Measurements from ENCODE around the gene PARD6A.
A peak's percentile ranks its signal among the peaks of the same experiment; 100 is the strongest.

The PARD6A gene

GRCh38 chr16:67651847-67652246 is 8.9 kb upstream of the PARD6A start:
- Histone ChIP-seq H3K36me3 (ENCODE audit: control insufficient read depth in 1 of 2, insufficient read depth in 2 of 2, low read depth in 1 of 2, low read length in 2 of 2) (peaks cover 0 to 2% of the 10 kb centered on the region in 2 experiments), H4K8ac (ENCODE audit: low read length) (no peak overlapping the region), H3K18ac (ENCODE audit: low read depth in 1 of 2, low read length in 2 of 2) (no peak overlapping the region), H3K14ac (ENCODE audit: low read length in 2 of 2) (no peak overlapping the region), H2AK5ac (ENCODE audit: low read length, severe bottlenecking) (no peak overlapping the region), H3K27me3 (ENCODE audit: control insufficient read depth in 1 of 2, insufficient read depth in 1 of 2, low read length in 2 of 2) (peaks cover 43 to 67% of the 10 kb centered on the region in 2 experiments), H2BK12ac (ENCODE audit: low read length in 2 of 2) (no peak overlapping the region), H3K4me2 (ENCODE audit: low read length, poor library complexity, severe bottlenecking) (no peak overlapping the region), H2BK5ac (ENCODE audit: low read depth, low read length, poor library complexity, severe bottlenecking) (no peak overlapping the region), H3K4me1 (ENCODE audit: control insufficient read depth, insufficient read depth, low read depth, low read length) (peaks cover 12% of the 10 kb centered on the region), H2AFZ (ENCODE audit: low read depth, low read length) (no peak overlapping the region), H3K27ac (ENCODE audit: low read length, poor library complexity, severe bottlenecking) (no peak overlapping the region), H2BK120ac (ENCODE audit: low read depth, low read length) (no peak overlapping the region), H4K91ac (ENCODE audit: low read length) (no peak overlapping the region), H3K79me1 (replicated peaks; ENCODE audit: low read length, poor library complexity, severe bottlenecking) (no peaks in the 10 kb centered on the region), H2BK15ac (ENCODE audit: low read depth, poor library complexity, severe bottlenecking) (no peak overlapping the region), H3K23ac (ENCODE audit: low read length in 2 of 2) (no peak overlapping the region), H3K9ac (ENCODE audit: low read length) (no peak overlapping the region), H3K9me3 (ENCODE audit: control insufficient read depth, low read length) (no peaks in the 10 kb centered on the region), H3K4me3 (ENCODE audit: insufficient read depth in 1 of 2, low read depth in 1 of 2, low read length in 2 of 2) (no peak overlapping the region), H3K4ac (ENCODE audit: low read depth in 1 of 2, low read length in 2 of 2) (no peak overlapping the region)
- 94% methylated on average over 4 of the region's 4 CpGs for WGBS
- DNase-seq, result no peak

DNA sequence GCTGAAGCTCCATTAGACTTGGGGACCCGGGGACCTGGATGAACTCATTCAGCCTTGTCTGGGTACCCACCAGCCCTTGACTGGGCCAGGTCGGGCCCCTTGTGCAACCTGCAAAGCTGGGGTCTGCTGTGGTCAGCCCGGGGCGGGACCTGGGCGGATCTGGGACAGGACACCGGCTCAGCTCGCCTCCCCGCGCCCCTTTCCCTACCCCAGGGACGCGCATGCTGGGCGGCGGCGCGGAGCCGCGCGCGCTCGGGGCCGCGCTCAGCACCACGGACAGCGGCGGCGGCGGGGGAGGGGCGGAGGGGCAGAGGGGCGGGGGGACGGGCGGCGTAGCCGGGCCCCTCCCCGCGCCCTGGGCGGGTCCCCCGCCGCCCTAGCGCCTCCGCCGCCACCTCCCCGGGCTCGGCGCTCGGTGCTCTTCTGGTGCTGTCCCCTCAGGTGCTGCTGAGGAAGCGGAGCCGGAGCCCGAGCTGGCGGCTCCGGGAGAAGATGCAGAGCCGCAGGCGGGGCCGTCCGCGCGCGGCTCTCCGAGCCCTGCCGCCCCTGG is 8.1 kb upstream of the PARD6A start:
- no peak overlapping the region for H2BK5ac ChIP-seq (ENCODE audit: low read depth, low read length, poor library complexity, severe bottlenecking)
- no peaks in the 10 kb centered on the region for H3K79me1 ChIP-seq (replicated peaks; ENCODE audit: low read length, poor library complexity, severe bottlenecking)
- no peak overlapping the region for H3K23ac ChIP-seq (ENCODE audit: low read length in 2 of 2)
- H3K27ac ChIP-seq (ENCODE audit: low read length, poor library complexity, severe bottlenecking), result no peak overlapping the region
- H3K4me1 ChIP-seq (ENCODE audit: control insufficient read depth, insufficient read depth, low read depth, low read length), result peaks cover 12% of the 10 kb centered on the region
- H2BK120ac ChIP-seq (ENCODE audit: low read depth, low read length), result no peak overlapping the region
- no peak overlapping the region for H4K8ac ChIP-seq (ENCODE audit: low read length)
- H3K9me3 ChIP-seq (ENCODE audit: control insufficient read depth, low read length), result no peaks in the 10 kb centered on the region
- no peak for DNase-seq
- no peak overlapping the region for H2AFZ ChIP-seq (ENCODE audit: low read depth, low read length)
- no peak overlapping the region for H3K4ac ChIP-seq (ENCODE audit: low read depth in 1 of 2, low read length in 2 of 2)
- H3K14ac ChIP-seq (ENCODE audit: low read length in 2 of 2), result no peak overlapping the region
- no peak overlapping the region for H2BK12ac ChIP-seq (ENCODE audit: low read length in 2 of 2)
- H2AK5ac ChIP-seq (ENCODE audit: low read length, severe bottlenecking), result no peak overlapping the region
- H3K36me3 ChIP-seq (ENCODE audit: control insufficient read depth in 1 of 2, insufficient read depth in 2 of 2, low read depth in 1 of 2, low read length in 2 of 2), result peaks cover 0 to 10% of the 10 kb centered on the region in 2 experiments
- no peak overlapping the region for H4K91ac ChIP-seq (ENCODE audit: low read length)
- no peak overlapping the region for H2BK15ac ChIP-seq (ENCODE audit: low read depth, poor library complexity, severe bottlenecking)
- H3K4me3 ChIP-seq (ENCODE audit: insufficient read depth in 1 of 2, low read depth in 1 of 2, low read length in 2 of 2), result peak overlapping the region; percentile 31 to 77
- WGBS, result 14% methylated on average over 7 of the region's 59 CpGs
- H3K18ac ChIP-seq (ENCODE audit: low read depth in 1 of 2, low read length in 2 of 2), result no peak overlapping the region
- H3K9ac ChIP-seq (ENCODE audit: low read length), result no peak overlapping the region
- H3K4me2 ChIP-seq (ENCODE audit: low read length, poor library complexity, severe bottlenecking), result peak overlapping the region; percentile 85
- peaks cover 43 to 60% of the 10 kb centered on the region in 2 experiments for H3K27me3 ChIP-seq (ENCODE audit: control insufficient read depth in 1 of 2, insufficient read depth in 1 of 2, low read length in 2 of 2)

DNA sequence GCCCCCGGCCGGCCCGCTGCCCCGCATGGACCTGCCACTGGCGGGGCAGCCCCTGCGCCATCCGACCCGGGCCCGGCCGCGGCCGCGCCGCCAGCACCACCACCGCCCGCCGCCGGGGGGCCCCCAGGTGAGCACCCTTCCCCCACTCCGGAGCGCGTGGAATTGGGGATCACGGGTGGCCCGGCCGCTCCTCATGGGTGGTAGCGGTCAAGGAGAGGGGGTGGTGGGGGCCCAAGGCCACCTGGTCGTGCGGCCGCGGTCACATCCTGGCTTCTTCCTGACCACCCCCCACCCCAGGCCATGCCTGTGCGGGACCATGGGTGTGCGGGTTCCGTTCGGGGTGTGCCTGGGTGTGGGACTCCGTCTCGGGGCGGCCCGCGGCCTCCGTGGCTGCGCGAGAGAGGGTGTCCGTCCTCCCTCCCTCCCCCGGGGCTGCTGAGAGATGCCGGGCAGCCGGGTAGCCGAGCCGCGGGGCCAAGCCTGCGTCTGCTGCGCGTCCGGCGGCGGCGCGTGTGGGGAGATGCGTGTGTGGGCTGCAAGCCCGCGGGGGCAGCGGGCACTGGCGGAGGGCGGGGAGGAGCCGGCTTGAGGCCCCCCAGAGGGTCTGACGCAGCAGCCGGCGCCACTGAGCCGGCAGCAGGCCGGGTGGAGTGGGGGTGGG is 7.5 kb upstream of the PARD6A start:
- Histone ChIP-seq H3K14ac (ENCODE audit: low read length in 2 of 2) (no peak overlapping the region), H2BK120ac (ENCODE audit: low read depth, low read length) (no peak overlapping the region), H4K8ac (ENCODE audit: low read length) (no peak overlapping the region), H2BK12ac (ENCODE audit: low read length in 2 of 2) (no peak overlapping the region), H3K27me3 (ENCODE audit: control insufficient read depth in 1 of 2, insufficient read depth in 1 of 2, low read length in 2 of 2) (peaks cover 43 to 54% of the 10 kb centered on the region in 2 experiments), H3K23ac (ENCODE audit: low read length in 2 of 2) (no peak overlapping the region), H3K4me3 (ENCODE audit: insufficient read depth in 1 of 2, low read depth in 1 of 2, low read length in 2 of 2) (peak overlapping the region; percentile 31 to 77), H3K79me1 (replicated peaks; ENCODE audit: low read length, poor library complexity, severe bottlenecking) (no peaks in the 10 kb centered on the region), H3K27ac (ENCODE audit: low read length, poor library complexity, severe bottlenecking) (no peak overlapping the region), H3K9me3 (ENCODE audit: control insufficient read depth, low read length) (no peaks in the 10 kb centered on the region), H2AFZ (ENCODE audit: low read depth, low read length) (no peak overlapping the region), H3K4me2 (ENCODE audit: low read length, poor library complexity, severe bottlenecking) (peak overlapping the region; percentile 85), H3K36me3 (ENCODE audit: control insufficient read depth in 1 of 2, insufficient read depth in 2 of 2, low read depth in 1 of 2, low read length in 2 of 2) (peaks cover 0 to 16% of the 10 kb centered on the region in 2 experiments), H3K9ac (ENCODE audit: low read length) (no peak overlapping the region), H2BK5ac (ENCODE audit: low read depth, low read length, poor library complexity, severe bottlenecking) (no peak overlapping the region), H2BK15ac (ENCODE audit: low read depth, poor library complexity, severe bottlenecking) (no peak overlapping the region), H4K91ac (ENCODE audit: low read length) (no peak overlapping the region), H3K18ac (ENCODE audit: low read depth in 1 of 2, low read length in 2 of 2) (peak overlapping the region in 1 of 2 experiments; percentile 28), H3K4me1 (ENCODE audit: control insufficient read depth, insufficient read depth, low read depth, low read length) (peaks cover 12% of the 10 kb centered on the region), H3K4ac (ENCODE audit: low read depth in 1 of 2, low read length in 2 of 2) (no peak overlapping the region), H2AK5ac (ENCODE audit: low read length, severe bottlenecking) (no peak overlapping the region)
- under 1% methylated on average over 46 of the region's 68 CpGs for WGBS
- peak; percentile 45 for DNase-seq

GRCh38 chr16:67653789-67654402 is 6.9 kb upstream of the PARD6A start:
- Histone ChIP-seq H3K9ac (ENCODE audit: low read length) (no peak overlapping the region), H2AFZ (ENCODE audit: low read depth, low read length) (no peak overlapping the region), H3K14ac (ENCODE audit: low read length in 2 of 2) (no peak overlapping the region), H3K4me3 (ENCODE audit: insufficient read depth in 1 of 2, low read depth in 1 of 2, low read length in 2 of 2) (peak overlapping the region in 1 of 2 experiments; percentile 77), H2AK5ac (ENCODE audit: low read length, severe bottlenecking) (no peak overlapping the region), H3K27me3 (ENCODE audit: control insufficient read depth in 1 of 2, insufficient read depth in 1 of 2, low read length in 2 of 2) (peaks cover 43 to 48% of the 10 kb centered on the region in 2 experiments), H3K36me3 (ENCODE audit: control insufficient read depth in 1 of 2, insufficient read depth in 2 of 2, low read depth in 1 of 2, low read length in 2 of 2) (peaks cover 0 to 20% of the 10 kb centered on the region in 2 experiments), H3K79me1 (replicated peaks; ENCODE audit: low read length, poor library complexity, severe bottlenecking) (peaks cover 2% of the 10 kb centered on the region), H3K9me3 (ENCODE audit: control insufficient read depth, low read length) (no peaks in the 10 kb centered on the region), H2BK5ac (ENCODE audit: low read depth, low read length, poor library complexity, severe bottlenecking) (no peak overlapping the region), H2BK12ac (ENCODE audit: low read length in 2 of 2) (no peak overlapping the region), H3K23ac (ENCODE audit: low read length in 2 of 2) (no peak overlapping the region), H3K4me2 (ENCODE audit: low read length, poor library complexity, severe bottlenecking) (peak overlapping the region; percentile 85), H2BK120ac (ENCODE audit: low read depth, low read length) (no peak overlapping the region), H3K4ac (ENCODE audit: low read depth in 1 of 2, low read length in 2 of 2) (no peak overlapping the region), H3K27ac (ENCODE audit: low read length, poor library complexity, severe bottlenecking) (no peak overlapping the region), H3K4me1 (ENCODE audit: control insufficient read depth, insufficient read depth, low read depth, low read length) (peaks cover 14% of the 10 kb centered on the region), H4K91ac (ENCODE audit: low read length) (no peak overlapping the region), H2BK15ac (ENCODE audit: low read depth, poor library complexity, severe bottlenecking) (no peak overlapping the region), H4K8ac (ENCODE audit: low read length) (no peak overlapping the region), H3K18ac (ENCODE audit: low read depth in 1 of 2, low read length in 2 of 2) (no peak overlapping the region)
- peak; percentile 22 for DNase-seq
- 59% methylated on average over 19 of the region's 25 CpGs for WGBS

All from mesenchymal stem cell (in vitro differentiated cells and primary cell).